Measurements from ENCODE around the gene WTIP. TPM values are rescaled to one million over a fixed set of nuclear protein-coding genes. Genes with fewer than 3 reads are reported as not detected.

The WTIP gene
- total and polyA plus RNA-seq, 10 donors, result 0.78 to 14.1 (median 7.9) TPM

GRCh38 chr19:34555447-34555846 lies 73.9 kb downstream of the WTIP start:
- Histone ChIP-seq H3K27ac (no peak overlapping the region), H3K4me1 (no peaks in the 10 kb centered on the region), H3K9me3 (peaks cover 0 to 14% (median 7%) of the 10 kb centered on the region in 8 donors), H3K27me3 (replicated peaks in 1 of 7) (peaks cover 0 to 51% (median 0%) of the 10 kb centered on the region in 7 donors), H3K4me3 (no peak overlapping the region), H3K36me3 (no peaks in the 10 kb centered on the region)
- 60 to 73% (median 69%) methylated on average over 6 of the region's 6 CpGs for WGBS, 5 donors
- no peak for TF ChIP-seq POLR2AphosphoS5 (IDR thresholded peaks at IDR 0.05)
- no peak for TF ChIP-seq POLR2A (IDR thresholded peaks at IDR 0.05)
- intact Hi-C loops (cut with DNase I; ENCODE audit: low total_unique reads), result no loop called here
- DNase-seq, result no peak

- DNase-seq, result no peak
- Histone ChIP-seq H3K4me1 (no peaks in the 10 kb centered on the region), H3K36me3 (no peaks in the 10 kb centered on the region), H3K27ac (no peak overlapping the region), H3K9me3 (peaks cover 0 to 4% (median 0%) of the 10 kb centered on the region in 8 donors), H3K4me3 (no peak overlapping the region), H3K27me3 (replicated peaks in 1 of 7) (peaks cover 0 to 51% (median 0%) of the 10 kb centered on the region in 7 donors)
- whole genome bisulfite sequencing, 5 donors, result 0 to 8% (median 4%) methylated on average over 3 of the region's 3 CpGs
- TF ChIP-seq POLR2A (IDR thresholded peaks at IDR 0.05) (no peak), CTCF (IDR thresholded peaks at IDR 0.05 in 8 of 11, conservative IDR thresholded peaks at IDR 0.05 in 3 of 11) (peak in 6 of 11 experiments; percentile 16 to 47 (median 40))
- intact Hi-C loops (cut with DNase I; ENCODE audit: low total_unique reads), result no loop called here
Measured at GRCh38 chr19:34556488-34556887, 74.9 kb downstream of the WTIP start.

GRCh38 chr19:34559045-34559444 lies 77.5 kb downstream of the WTIP start:
- Histone ChIP-seq H3K4me1 (no peaks in the 10 kb centered on the region), H3K36me3 (no peaks in the 10 kb centered on the region), H3K4me3 (no peak overlapping the region), H3K27me3 (replicated peaks in 1 of 7) (peaks cover 0 to 45% (median 0%) of the 10 kb centered on the region in 7 donors), H3K9me3 (peaks cover 0 to 18% (median 6%) of the 10 kb centered on the region in 8 donors), H3K27ac (no peak overlapping the region)
- TF ChIP-seq POLR2A (IDR thresholded peaks at IDR 0.05), result no peak
- no peak for TF ChIP-seq CTCF (IDR thresholded peaks at IDR 0.05 in 8 of 11, conservative IDR thresholded peaks at IDR 0.05 in 3 of 11)
- TF ChIP-seq POLR2AphosphoS5 (IDR thresholded peaks at IDR 0.05), result no peak
- intact Hi-C loops (cut with DNase I; ENCODE audit: low total_unique reads), result no loop called here
- WGBS, 5 donors, result 74 to 86% (median 79%) methylated on average over 12 of the region's 12 CpGs
- DNase-seq, result no peak

- intact Hi-C loops (cut with DNase I; ENCODE audit: low total_unique reads), result no loop called here
- Histone ChIP-seq H3K36me3 (no peaks in the 10 kb centered on the region), H3K4me1 (no peaks in the 10 kb centered on the region), H3K9me3 (peaks cover 0 to 23% (median 7%) of the 10 kb centered on the region in 8 donors), H3K27ac (no peak overlapping the region), H3K4me3 (no peak overlapping the region), H3K27me3 (replicated peaks in 1 of 7) (peaks cover 0 to 35% (median 0%) of the 10 kb centered on the region in 7 donors)
- no peak for DNase-seq
- WGBS, 5 donors, result 39 to 52% (median 45%) methylated on average over 6 of the region's 6 CpGs
- no peak for TF ChIP-seq POLR2AphosphoS5 (IDR thresholded peaks at IDR 0.05)
- TF ChIP-seq CTCF (IDR thresholded peaks at IDR 0.05 in 8 of 11, conservative IDR thresholded peaks at IDR 0.05 in 3 of 11), result no peak
- no peak for TF ChIP-seq POLR2A (IDR thresholded peaks at IDR 0.05)
Measured at GRCh38 chr19:34560229-34560628, 78.7 kb downstream of the WTIP start.

Other genes starting within 250 kb of the WTIP start
- 10 to 100 TPM; 32.5 to 70.6 (median 48.1) TPM for gene GARRE1, start 227.2 kb upstream of the WTIP start, total RNA-seq
- gene GARRE1, start 227.2 kb upstream of the WTIP start, polyA plus RNA-seq, result 10 to 100 TPM in 1 of 3 donors, 1 to 10 TPM in 2; 6.2 to 15.5 (median 8.5) TPM
- 100 to 1,000 TPM in 6 of 7 donors, 10 to 100 TPM in 1; 96.6 to 257 (median 171) TPM for gene GPI, start 116.6 kb upstream of the WTIP start, total RNA-seq
- 10 to 100 TPM; 57.5 to 76.9 (median 63.7) TPM for gene GPI, start 116.6 kb upstream of the WTIP start, polyA plus RNA-seq
- 10 to 100 TPM in 4 of 7 donors, 1 to 10 TPM in 3; 5.2 to 19.7 (median 10.7) TPM for gene PDCD2L, start 77.4 kb upstream of the WTIP start, total RNA-seq
- 10 to 100 TPM; 11.1 to 13.3 (median 12.8) TPM for gene PDCD2L, start 77.4 kb upstream of the WTIP start, polyA plus RNA-seq
- 10 to 100 TPM; 55.2 to 71.9 (median 63.0) TPM for gene UBA2, start 53.4 kb upstream of the WTIP start, total RNA-seq
- gene UBA2, start 53.4 kb upstream of the WTIP start, polyA plus RNA-seq, result 10 to 100 TPM; 44.6 to 67.5 (median 62.2) TPM
- 1 to 10 TPM in 6 of 7 donors, under 1 TPM in 1; 0.50 to 1.9 (median 1.3) TPM for gene SCGB2B2, start 195.4 kb downstream of the WTIP start, total RNA-seq
- under 1 TPM in 2 of 3 donors, not detected in 1; 0.13 to 0.28 TPM for gene SCGB2B2, start 195.4 kb downstream of the WTIP start, polyA plus RNA-seq
- gene ZNF302, start 195.9 kb downstream of the WTIP start, total RNA-seq, result 10 to 100 TPM; 24.7 to 36.1 (median 33.0) TPM
- 10 to 100 TPM; 18.9 to 23.2 (median 22.5) TPM for gene ZNF302, start 195.9 kb downstream of the WTIP start, polyA plus RNA-seq

Data from spleen (tissue), 11 donors.